ENCODE results near the gene PTEN.

Gene PTEN

GRCh38 chr10:87973635-87974034 is 110.2 kb downstream of the PTEN start:
- no peak overlapping the region for H3K4me3 ChIP-seq (ENCODE audit: low read depth, low read length)
- no peak for TF ChIP-seq CTCF (IDR thresholded peaks at IDR 0.05; ENCODE audit: low read depth, low read length)

DNA sequence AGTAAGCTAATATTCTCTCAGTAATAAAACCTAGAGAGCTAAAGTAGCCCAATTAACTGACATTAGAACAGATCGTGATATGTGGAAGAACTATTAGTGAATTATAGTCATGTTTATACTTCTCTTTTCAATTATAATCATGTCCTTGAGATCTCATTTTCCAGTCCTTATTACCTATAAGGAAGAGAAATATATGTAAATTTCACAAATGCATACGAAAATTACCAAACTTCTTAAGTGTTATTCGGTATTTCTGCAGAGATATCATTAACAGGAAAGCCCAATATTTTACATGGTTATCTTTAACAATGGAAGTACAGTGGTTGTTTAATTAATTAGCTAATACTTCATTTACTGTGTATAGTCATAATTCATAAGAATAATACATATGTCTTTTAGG is 110.7 kb downstream of the PTEN start:
- no peak for TF ChIP-seq CTCF (IDR thresholded peaks at IDR 0.05; ENCODE audit: low read depth, low read length)
- H3K4me3 ChIP-seq (ENCODE audit: low read depth, low read length), result no peak overlapping the region

GRCh38 chr10:87974769-87975168 is 111.3 kb downstream of the PTEN start:
- no peak for TF ChIP-seq CTCF (IDR thresholded peaks at IDR 0.05; ENCODE audit: low read depth, low read length)

DNA sequence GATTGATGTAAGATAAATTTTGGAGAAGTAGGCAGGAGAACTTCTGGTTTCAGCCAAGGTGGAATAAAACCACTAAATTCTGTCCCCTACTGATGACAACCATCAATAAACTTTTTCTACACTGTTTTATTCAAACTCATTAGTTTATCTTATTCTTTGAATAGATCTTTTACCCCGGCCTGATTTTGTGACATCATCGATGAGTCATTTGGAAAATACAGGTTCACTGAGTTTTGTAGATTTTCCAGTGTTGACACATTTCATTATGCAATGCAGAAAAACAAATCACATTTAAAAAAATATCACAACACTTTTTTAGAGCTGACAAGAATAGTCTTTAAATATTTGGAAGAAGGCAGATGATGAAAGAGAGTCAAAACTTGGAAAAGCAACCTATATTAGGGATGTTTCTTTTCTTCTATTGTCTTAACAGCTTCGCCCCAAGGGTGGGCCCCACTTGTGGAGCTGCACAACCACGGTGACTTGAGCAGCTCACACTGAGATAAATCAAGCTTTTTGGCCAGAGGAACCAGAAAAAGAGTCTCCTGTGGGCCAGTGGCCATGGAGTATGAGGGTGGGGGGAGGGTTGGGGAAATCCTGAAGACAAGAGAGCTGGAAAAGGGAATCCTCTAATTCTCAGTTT is 112.8 kb downstream of the PTEN start:
- TF ChIP-seq CTCF (IDR thresholded peaks at IDR 0.05; ENCODE audit: low read depth, low read length), result no peak
- no peak overlapping the region for H3K4me3 ChIP-seq (ENCODE audit: low read depth, low read length)

More at GRCh38 chr10:87974769-87975168, 111.3 kb downstream of the PTEN start:
- no peak overlapping the region for H3K4me3 ChIP-seq (ENCODE audit: low read depth, low read length)

- TF ChIP-seq CTCF (IDR thresholded peaks at IDR 0.05; ENCODE audit: low read depth, low read length), result no peak
- no peak overlapping the region for H3K4me3 ChIP-seq (ENCODE audit: low read depth, low read length)
Measured at GRCh38 chr10:87978166-87978565, 114.7 kb downstream of the PTEN start.

- H3K4me3 ChIP-seq (ENCODE audit: low read depth, low read length), result no peak overlapping the region
- TF ChIP-seq CTCF (IDR thresholded peaks at IDR 0.05; ENCODE audit: low read depth, low read length), result no peak
Measured at GRCh38 chr10:87979847-87980246, 116.4 kb downstream of the PTEN start.

DNA sequence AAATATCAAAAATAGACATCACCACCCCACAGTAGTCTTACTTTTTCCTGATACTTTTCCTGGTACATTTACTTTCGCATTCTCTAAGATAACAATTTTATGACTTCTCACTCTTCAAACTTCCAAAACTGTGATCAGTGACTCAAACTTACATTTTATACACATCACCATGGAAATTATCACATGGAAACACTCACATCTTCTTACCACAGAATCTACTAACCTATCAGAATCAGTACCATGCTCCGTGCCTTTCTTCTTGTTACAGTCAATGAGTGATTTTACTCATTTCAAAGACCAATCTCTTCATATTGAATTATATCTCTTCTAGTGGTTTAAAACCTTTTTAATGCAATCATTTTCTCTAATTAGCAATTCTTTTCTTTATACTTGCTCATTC is 120.3 kb downstream of the PTEN start:
- no peak for TF ChIP-seq CTCF (IDR thresholded peaks at IDR 0.05; ENCODE audit: low read depth, low read length)
- no peak overlapping the region for H3K4me3 ChIP-seq (ENCODE audit: low read depth, low read length)
